Fibroblast of mammary gland (primary cell): Measurements from ENCODE around the gene GGA2.
A peak's percentile ranks its signal among the peaks of the same experiment; 100 is the strongest.
"Not testable (repeated sequence)": the region's sequence is repeated elsewhere in the genome, so short reads cannot be mapped to it uniquely, and the experiment has no call there.

Experiments
- DNase-seq: peaks from one replicate; pipeline ENCODE4 v3.0.0-alpha.2; 2010; ENCODE audit warnings: low read depth
- H3K4me3 ChIP-seq: 2 replicates; pipeline ENCODE4 v1.5.1; 2011; ENCODE audit warnings: low read depth, mild to moderate bottlenecking, low read length, moderate library complexity; ENCODE audit not compliant: control insufficient read depth
- TF ChIP-seq, protein P1 (sequence below): conservative IDR thresholded peaks from 2 replicates; pipeline ENCODE4 v1.5.1; 2011; ENCODE audit warnings: low read depth, low read length, inconsistent platforms; ENCODE audit not compliant: control insufficient read depth, insufficient read depth

The GGA2 gene

DNA sequence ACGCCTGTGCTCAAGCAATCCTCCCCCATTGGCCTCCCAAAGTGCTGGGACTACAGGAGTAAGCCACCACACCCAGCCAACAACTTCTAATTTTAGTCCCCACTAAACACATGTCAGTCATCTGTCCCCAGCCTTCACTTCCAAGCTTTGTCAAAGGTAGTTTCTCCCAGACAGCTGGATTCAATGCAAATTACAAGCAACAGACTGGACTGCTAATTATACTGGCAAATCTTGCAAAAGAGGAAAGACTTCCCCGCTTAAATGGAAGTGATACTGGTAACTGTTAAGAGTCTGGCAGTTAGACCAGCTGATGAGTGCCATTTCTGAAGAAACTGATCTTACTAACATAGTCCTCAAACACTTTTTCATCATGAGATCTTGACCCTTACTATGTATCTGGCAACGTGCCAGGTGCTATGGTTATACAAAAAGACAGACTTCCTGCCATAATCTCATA is 8.2 kb upstream of the GGA2 start:
- no peak overlapping the region for H3K4me3 ChIP-seq
- DNase-seq: no peak
- TF ChIP-seq, protein P1, sequence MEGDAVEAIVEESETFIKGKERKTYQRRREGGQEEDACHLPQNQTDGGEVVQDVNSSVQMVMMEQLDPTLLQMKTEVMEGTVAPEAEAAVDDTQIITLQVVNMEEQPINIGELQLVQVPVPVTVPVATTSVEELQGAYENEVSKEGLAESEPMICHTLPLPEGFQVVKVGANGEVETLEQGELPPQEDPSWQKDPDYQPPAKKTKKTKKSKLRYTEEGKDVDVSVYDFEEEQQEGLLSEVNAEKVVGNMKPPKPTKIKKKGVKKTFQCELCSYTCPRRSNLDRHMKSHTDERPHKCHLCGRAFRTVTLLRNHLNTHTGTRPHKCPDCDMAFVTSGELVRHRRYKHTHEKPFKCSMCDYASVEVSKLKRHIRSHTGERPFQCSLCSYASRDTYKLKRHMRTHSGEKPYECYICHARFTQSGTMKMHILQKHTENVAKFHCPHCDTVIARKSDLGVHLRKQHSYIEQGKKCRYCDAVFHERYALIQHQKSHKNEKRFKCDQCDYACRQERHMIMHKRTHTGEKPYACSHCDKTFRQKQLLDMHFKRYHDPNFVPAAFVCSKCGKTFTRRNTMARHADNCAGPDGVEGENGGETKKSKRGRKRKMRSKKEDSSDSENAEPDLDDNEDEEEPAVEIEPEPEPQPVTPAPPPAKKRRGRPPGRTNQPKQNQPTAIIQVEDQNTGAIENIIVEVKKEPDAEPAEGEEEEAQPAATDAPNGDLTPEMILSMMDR: no peak

DNA sequence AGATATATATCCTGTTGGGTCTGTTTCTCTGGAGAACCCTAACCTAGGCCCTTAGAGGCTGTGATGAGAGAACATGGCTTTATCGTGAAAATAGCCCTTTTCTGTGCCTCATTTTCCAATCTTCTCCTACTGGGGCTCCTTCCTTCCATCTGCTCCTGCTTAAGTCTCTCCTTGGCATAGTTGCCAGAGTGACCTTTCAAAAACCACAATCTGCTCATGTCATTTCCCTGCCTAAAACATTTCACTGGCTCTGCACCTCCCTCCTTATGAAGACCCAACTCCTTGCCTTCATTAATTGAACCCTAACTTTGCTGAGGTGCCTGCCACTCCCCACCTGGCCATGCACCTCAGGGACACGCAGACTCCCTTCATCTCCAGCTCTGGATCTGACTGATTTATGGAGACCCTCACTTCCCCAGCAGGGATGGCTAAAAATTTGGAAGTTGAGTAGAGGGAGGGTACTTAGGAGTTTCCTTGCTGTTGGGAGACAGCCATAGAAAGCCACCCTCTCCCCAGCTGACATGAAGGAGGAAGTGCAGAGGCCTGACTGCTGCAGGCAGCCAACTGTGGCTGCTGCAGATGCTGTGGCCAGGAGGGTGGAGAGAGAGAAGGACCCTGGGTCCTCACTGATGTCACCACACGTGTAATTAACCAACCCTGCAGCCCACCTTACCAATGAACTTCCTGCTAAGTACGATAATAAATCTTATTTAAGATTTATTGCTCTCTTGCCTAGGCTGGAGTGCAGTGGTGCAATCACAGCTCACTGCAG is 6.3 kb upstream of the GGA2 start:
- TF ChIP-seq, protein P1: no peak
- H3K4me3 ChIP-seq: no peak overlapping the region
- DNase-seq: no peak

DNA sequence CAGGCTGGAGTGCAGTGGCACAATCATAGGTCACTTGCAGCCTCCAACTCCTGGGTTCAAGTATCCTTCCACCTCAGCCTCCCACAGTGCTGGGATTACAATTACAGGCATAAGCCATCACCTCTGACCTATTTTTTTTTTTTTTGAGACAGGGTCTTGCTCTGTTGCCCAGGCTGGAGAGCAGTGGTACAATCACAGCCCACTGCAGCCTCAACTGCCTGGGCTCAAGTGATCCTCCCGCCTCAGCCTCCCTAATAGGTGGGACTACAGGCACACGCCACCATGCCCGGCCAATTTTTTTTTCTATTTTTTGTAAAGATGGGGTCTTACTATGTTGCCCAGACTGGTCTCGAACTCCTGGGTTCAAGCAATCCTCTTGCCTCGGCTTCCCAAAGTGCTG is 5.6 kb upstream of the GGA2 start:
- H3K4me3 ChIP-seq: no peak overlapping the region
- DNase-seq: no peak
- TF ChIP-seq, protein P1: no peak

DNA sequence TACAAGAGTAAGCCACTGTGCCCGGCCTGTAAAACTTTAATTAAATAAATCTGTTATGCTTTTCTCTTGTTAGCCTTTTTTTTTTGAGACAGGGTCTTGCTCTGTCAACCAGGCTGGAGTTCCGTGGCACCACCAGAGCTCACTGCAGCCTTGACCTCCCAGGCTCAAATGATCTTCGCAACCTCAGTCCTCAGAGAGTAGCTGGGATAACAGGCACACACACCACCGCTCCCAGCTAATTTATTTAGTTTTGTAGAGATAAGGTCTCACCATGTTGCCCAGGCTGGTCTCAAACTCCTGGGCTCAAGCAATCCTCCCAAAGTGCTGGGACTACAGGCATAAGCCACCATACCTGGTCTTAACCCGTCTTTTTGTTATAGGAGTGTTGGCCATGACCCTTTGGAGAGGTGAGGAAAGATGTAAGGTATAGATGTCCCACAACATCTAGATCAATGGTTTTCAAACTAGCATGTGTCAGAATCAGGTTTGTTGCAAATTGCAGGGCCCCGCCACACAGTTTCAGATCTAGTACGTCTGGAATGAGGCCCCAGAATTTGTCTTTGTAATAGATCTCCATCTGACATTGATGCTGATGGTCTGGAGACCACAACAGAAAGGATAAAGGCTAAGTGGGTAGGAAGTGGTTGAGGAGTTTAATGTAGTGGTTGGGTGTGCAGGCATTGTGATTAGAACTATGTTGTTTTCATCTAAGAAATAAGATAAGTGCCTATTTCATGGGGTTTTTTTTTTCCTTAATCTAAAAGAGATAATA is 4.3 kb upstream of the GGA2 start:
- TF ChIP-seq, protein P1: no peak
- DNase-seq: no peak
- H3K4me3 ChIP-seq: no peak overlapping the region

DNA sequence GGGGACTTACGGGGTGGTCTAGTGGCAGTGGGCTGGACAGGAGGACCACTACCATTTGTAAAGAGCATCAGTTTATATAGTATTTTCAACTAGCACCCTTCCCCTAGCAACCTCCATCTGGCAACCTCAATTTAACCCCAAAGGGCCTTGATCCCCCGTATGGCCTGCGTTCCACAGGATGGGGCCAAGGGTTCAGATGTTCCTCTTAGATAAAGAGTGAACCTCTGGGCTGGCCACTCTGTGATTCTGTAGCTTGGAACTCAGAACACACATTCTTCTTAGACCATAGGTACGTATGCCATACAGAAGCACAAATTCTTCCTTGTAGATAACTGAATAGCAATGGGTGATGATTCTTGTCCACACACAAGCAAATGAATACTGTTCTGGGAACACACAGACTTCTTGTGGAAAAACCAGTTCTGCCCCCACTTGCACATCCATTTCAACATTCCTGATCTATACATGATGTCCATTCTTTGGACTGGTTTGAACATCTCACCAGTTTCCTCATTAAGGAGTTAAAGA is 1.9 kb upstream of the GGA2 start:
- H3K4me3 ChIP-seq: no peak overlapping the region
- no peak for DNase-seq
- TF ChIP-seq, protein P1: no peak

DNA sequence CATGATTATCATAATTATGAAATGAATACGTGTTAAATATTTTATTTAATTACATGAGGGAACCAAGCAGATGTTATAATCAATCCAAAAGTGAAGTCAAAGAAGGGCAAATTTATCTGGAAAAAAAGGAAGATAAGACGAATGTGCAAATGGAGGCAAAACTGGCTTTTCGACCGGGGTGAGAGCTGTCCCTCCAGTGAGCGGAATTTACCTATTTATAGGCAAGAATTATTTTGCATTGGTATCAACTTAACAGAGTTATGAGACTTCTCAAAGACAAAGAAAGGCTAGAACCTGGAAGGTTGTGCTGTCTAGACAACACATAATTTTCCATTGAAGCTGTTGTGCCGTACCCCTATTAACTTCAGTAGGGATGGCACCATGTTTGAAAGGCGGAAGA is 1.4 kb upstream of the GGA2 start:
- no peak overlapping the region for H3K4me3 ChIP-seq
- TF ChIP-seq, protein P1: no peak
- no peak for DNase-seq

DNA sequence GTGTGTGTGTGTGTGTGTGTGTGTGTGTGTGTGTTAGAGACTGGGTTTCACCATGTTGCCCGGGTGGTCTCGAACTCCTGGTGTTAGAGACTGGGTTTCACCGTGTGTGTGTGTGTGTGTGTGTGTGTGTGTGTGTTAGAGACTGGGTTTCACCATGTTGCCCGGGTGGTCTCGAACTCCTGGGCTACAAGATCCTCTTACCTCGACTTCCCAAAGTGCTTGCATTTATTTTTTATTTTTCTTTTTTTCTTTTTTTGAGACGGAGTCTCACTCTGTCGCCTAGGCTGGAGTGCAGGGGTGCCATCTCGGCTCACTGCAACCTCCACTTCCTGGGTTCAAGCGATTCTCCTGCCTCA is 599 bp upstream of the GGA2 start:
- not testable (repeated sequence) for DNase-seq

More for the DNA sequence above, 599 bp upstream of the GGA2 start:
- peak overlapping the region; percentile 65 for H3K4me3 ChIP-seq
